Measurements from ENCODE around the gene FOXB1.
A peak's percentile ranks its signal among the peaks of the same experiment; 100 is the strongest.

Gene FOXB1

GRCh38 chr15:59968314-59968713 lies 35.8 kb upstream of the FOXB1 start:
- no peak for ATAC-seq (ENCODE audit: insufficient read depth, low read depth)
- DNase-seq = no peak
- Histone ChIP-seq H3K79me2 (ENCODE audit: insufficient read depth, low read length) (no peaks in the 10 kb centered on the region), H4K20me1 (ENCODE audit: insufficient read depth, low read length) (no peaks in the 10 kb centered on the region), H2AFZ (ENCODE audit: low read depth, low read length) (no peak overlapping the region), H3K9me3 (ENCODE audit: insufficient read depth, low read length, severe bottlenecking) (no peaks in the 10 kb centered on the region), H3K4me3 (ENCODE audit: low read depth in 1 of 2, low read length in 2 of 2) (no peak overlapping the region), H3K36me3 (ENCODE audit: insufficient read depth, low read length) (no peaks in the 10 kb centered on the region), H3K27ac (ENCODE audit: low read length) (no peak overlapping the region), H3K4me2 (ENCODE audit: insufficient read depth, low read length) (no peak overlapping the region), H3K4me1 (ENCODE audit: insufficient read depth, low read length) (no peaks in the 10 kb centered on the region), H3K9ac (ENCODE audit: low read depth, low read length) (no peak overlapping the region), H3K27me3 (ENCODE audit: insufficient read depth, low read length, poor library complexity) (no peaks in the 10 kb centered on the region)
- TF ChIP-seq EZH2 (IDR thresholded peaks at IDR 0.05; ENCODE audit: borderline replicate concordance, low read depth, low read length, severe bottlenecking) = no peak
- TF ChIP-seq, protein P1, sequence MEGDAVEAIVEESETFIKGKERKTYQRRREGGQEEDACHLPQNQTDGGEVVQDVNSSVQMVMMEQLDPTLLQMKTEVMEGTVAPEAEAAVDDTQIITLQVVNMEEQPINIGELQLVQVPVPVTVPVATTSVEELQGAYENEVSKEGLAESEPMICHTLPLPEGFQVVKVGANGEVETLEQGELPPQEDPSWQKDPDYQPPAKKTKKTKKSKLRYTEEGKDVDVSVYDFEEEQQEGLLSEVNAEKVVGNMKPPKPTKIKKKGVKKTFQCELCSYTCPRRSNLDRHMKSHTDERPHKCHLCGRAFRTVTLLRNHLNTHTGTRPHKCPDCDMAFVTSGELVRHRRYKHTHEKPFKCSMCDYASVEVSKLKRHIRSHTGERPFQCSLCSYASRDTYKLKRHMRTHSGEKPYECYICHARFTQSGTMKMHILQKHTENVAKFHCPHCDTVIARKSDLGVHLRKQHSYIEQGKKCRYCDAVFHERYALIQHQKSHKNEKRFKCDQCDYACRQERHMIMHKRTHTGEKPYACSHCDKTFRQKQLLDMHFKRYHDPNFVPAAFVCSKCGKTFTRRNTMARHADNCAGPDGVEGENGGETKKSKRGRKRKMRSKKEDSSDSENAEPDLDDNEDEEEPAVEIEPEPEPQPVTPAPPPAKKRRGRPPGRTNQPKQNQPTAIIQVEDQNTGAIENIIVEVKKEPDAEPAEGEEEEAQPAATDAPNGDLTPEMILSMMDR (IDR thresholded peaks at IDR 0.05; ENCODE audit: borderline replicate concordance, extremely low read depth, low read length, poor library complexity, severe bottlenecking) = no peak

- Histone ChIP-seq H3K9me3 (ENCODE audit: insufficient read depth, low read length, severe bottlenecking) (no peaks in the 10 kb centered on the region), H3K27me3 (ENCODE audit: insufficient read depth, low read length, poor library complexity) (no peaks in the 10 kb centered on the region), H3K79me2 (ENCODE audit: insufficient read depth, low read length) (no peaks in the 10 kb centered on the region), H3K4me1 (ENCODE audit: insufficient read depth, low read length) (peaks cover 30% of the 10 kb centered on the region), H4K20me1 (ENCODE audit: insufficient read depth, low read length) (no peaks in the 10 kb centered on the region), H3K4me3 (ENCODE audit: low read depth in 1 of 2, low read length in 2 of 2) (no peak overlapping the region), H3K4me2 (ENCODE audit: insufficient read depth, low read length) (no peak overlapping the region), H3K9ac (ENCODE audit: low read depth, low read length) (no peak overlapping the region), H3K36me3 (ENCODE audit: insufficient read depth, low read length) (no peaks in the 10 kb centered on the region), H3K27ac (ENCODE audit: low read length) (no peak overlapping the region), H2AFZ (ENCODE audit: low read depth, low read length) (no peak overlapping the region)
- no peak for DNase-seq
- ATAC-seq (ENCODE audit: insufficient read depth, low read depth) = no peak
- TF ChIP-seq EZH2 (IDR thresholded peaks at IDR 0.05; ENCODE audit: borderline replicate concordance, low read depth, low read length, severe bottlenecking) = no peak
- TF ChIP-seq, protein P1 (IDR thresholded peaks at IDR 0.05; ENCODE audit: borderline replicate concordance, extremely low read depth, low read length, poor library complexity, severe bottlenecking) = no peak
Measured at GRCh38 chr15:59972241-59972640, 31.9 kb upstream of the FOXB1 start.

- Histone ChIP-seq H3K4me3 (ENCODE audit: low read depth in 1 of 2, low read length in 2 of 2) (no peak overlapping the region), H3K4me2 (ENCODE audit: insufficient read depth, low read length) (peak overlapping the region; percentile 52; the same call in 1 of the 2 replicates), H3K27me3 (ENCODE audit: insufficient read depth, low read length, poor library complexity) (no peaks in the 10 kb centered on the region), H4K20me1 (ENCODE audit: insufficient read depth, low read length) (no peaks in the 10 kb centered on the region), H3K9ac (ENCODE audit: low read depth, low read length) (peak overlapping the region; percentile 44), H2AFZ (ENCODE audit: low read depth, low read length) (no peak overlapping the region; the same call in 1 of the 2 replicates), H3K9me3 (ENCODE audit: insufficient read depth, low read length, severe bottlenecking) (no peaks in the 10 kb centered on the region), H3K27ac (ENCODE audit: low read length) (peak overlapping the region; percentile 91), H3K36me3 (ENCODE audit: insufficient read depth, low read length) (no peaks in the 10 kb centered on the region), H3K4me1 (ENCODE audit: insufficient read depth, low read length) (peaks cover 42% of the 10 kb centered on the region), H3K79me2 (ENCODE audit: insufficient read depth, low read length) (no peaks in the 10 kb centered on the region)
- TF ChIP-seq, protein P1 (IDR thresholded peaks at IDR 0.05; ENCODE audit: borderline replicate concordance, extremely low read depth, low read length, poor library complexity, severe bottlenecking) = no peak
- no peak for TF ChIP-seq EZH2 (IDR thresholded peaks at IDR 0.05; ENCODE audit: borderline replicate concordance, low read depth, low read length, severe bottlenecking)
- ATAC-seq (ENCODE audit: insufficient read depth, low read depth) (peak; percentile 97), DNase-seq (peak; percentile 91)
Measured at GRCh38 chr15:59976480-59977271, 27.4 kb upstream of the FOXB1 start.

Measured in DND-41 (cell line).